Upper lobe of left lung (tissue), 4 donors: ENCODE measurements around the gene ADD1.

ENCODE experiments used
- CTCF ChIP-seq, 6 experiments: fragments of 450-650 bp in 4 of 6; fragments of 200-600 bp in 2 of 6; sonication (generic) in 2 of 6; IDR thresholded peaks; one replicate each; pipeline ENCODE4 v1.5.1; 2016 to 2019; ENCODE audit warnings: antibody characterized with exemption in 6 of 6
- POLR2AphosphoS5 ChIP-seq, 2 donors: sonication (generic); formaldehyde crosslinking; IDR thresholded peaks; one replicate each; pipeline ENCODE4 v1.5.1; 2017; ENCODE audit warnings: antibody characterized with exemption in 2 of 2

GRCh38 chr4:2935762-2936743, 92.4 kb downstream of the ADD1 start:
- TF ChIP-seq POLR2AphosphoS5 (IDR thresholded peaks at IDR 0.05) (no peak), CTCF (IDR thresholded peaks at IDR 0.05) (no peak)
